GM12865 (cell line): Measurements from ENCODE around the gene BRF1.

Source experiments
- DNase-seq: peaks from one replicate; pipeline ENCODE4 v3.0.0; 2010; ENCODE audit warnings: low read depth
- H3K4me3 ChIP-seq: 2 replicates; pipeline ENCODE4 v1.5.1; 2011; ENCODE audit warnings: mild to moderate bottlenecking, low read depth, low read length, control low read depth
- CTCF ChIP-seq: IDR thresholded peaks from 2 replicates; pipeline ENCODE4 v1.5.1; 2011; ENCODE audit warnings: low read length, control low read depth, low read depth, inconsistent platforms; ENCODE audit not compliant: insufficient read depth; ENCODE audit errors: missing control alignments

Gene BRF1

GRCh38 chr14:105315211-105315721 lies 14.5 kb upstream of the BRF1 start:
- no peak for TF ChIP-seq CTCF
- DNase-seq = peak; percentile 34
- peak overlapping the region; percentile 60 for H3K4me3 ChIP-seq

GRCh38 chr14:105314287-105315200 lies 13.7 kb upstream of the BRF1 start, which contains the start of gene PACS2:
PACS2 (plus strand) TSS chr14:105314748; CDS start chr14:105314919, 171 bp downstream.
- H3K4me3 ChIP-seq = peak within 1 kb of the TSS; percentile 60
- peak; percentile 93 for DNase-seq
- TF ChIP-seq CTCF = no peak

- peak overlapping the region; percentile 59 for H3K4me3 ChIP-seq
- no peak for TF ChIP-seq CTCF
- DNase-seq = peak; percentile 36
Measured at GRCh38 chr14:105313381-105314286, 12.8 kb upstream of the BRF1 start.

GRCh38 chr14:105312973-105313372 lies 12.2 kb upstream of the BRF1 start:
- H3K4me3 ChIP-seq = no peak overlapping the region
- no peak for DNase-seq
- no peak for TF ChIP-seq CTCF

GRCh38 chr14:105311838-105312237 lies 11.0 kb upstream of the BRF1 start:
- DNase-seq = no peak
- no peak overlapping the region for H3K4me3 ChIP-seq
- no peak for TF ChIP-seq CTCF

- no peak for DNase-seq
- no peak overlapping the region for H3K4me3 ChIP-seq
- no peak for TF ChIP-seq CTCF
Measured at GRCh38 chr14:105309371-105309770, 8.6 kb upstream of the BRF1 start.
